Stomach (tissue), 9 donors: ENCODE data around the gene GABRB1. TPM values are rescaled to one million over a fixed set of nuclear protein-coding genes. Genes with fewer than 3 reads are reported as not detected.

Source experiments
- DNase-seq, 2 donors: peaks; one replicate each; pipeline versions ENCODE4 v3.0.0 to v3.0.0-alpha.2; 2013 to 2019
- H3K27ac ChIP-seq, 5 donors: fragments of 200-600 bp in 4 of 5; sonication (generic) in 4 of 5; one replicate each; pipeline ENCODE4 v1.5.1; 2013 to 2019; ENCODE audit warnings: mild to moderate bottlenecking in 1 of 5, moderate library complexity in 1 of 5
- H3K27me3 ChIP-seq, 3 donors: fragments of 200-600 bp; sonication (generic); one replicate each; pipeline ENCODE4 v1.5.1; 2017 to 2019; ENCODE audit warnings: mixed run types in 1 of 3
- H3K36me3 ChIP-seq, 4 donors: fragments of 200-600 bp; sonication (generic); 1 replicate in 3 of 4; 2 replicates in 1 of 4; pipeline ENCODE4 v1.5.1; 2016 to 2019
- H3K4me1 ChIP-seq, 4 donors: fragments of 200-600 bp; sonication (generic); one replicate each; pipeline ENCODE4 v1.5.1; 2016 to 2019
- H3K4me3 ChIP-seq, 4 donors: fragments of 200-600 bp; sonication (generic) in 3 of 4; one replicate each; pipeline ENCODE4 v1.5.1; 2016 to 2019; ENCODE audit warnings: mild to moderate bottlenecking in 1 of 4
- H3K9me3 ChIP-seq, 4 donors: fragments of 200-600 bp; sonication (generic); one replicate each; pipeline ENCODE4 v1.5.1; 2016 to 2019
- EP300 ChIP-seq: sonication (generic); formaldehyde crosslinking; IDR thresholded peaks from one replicate; pipeline ENCODE4 v1.6.1; 2017; ENCODE audit warnings: antibody characterized with exemption
- POLR2A ChIP-seq, 4 donors: fragments of 450-650 bp; IDR thresholded peaks; one replicate each; pipeline ENCODE4 v1.6.1; 2016; ENCODE audit warnings: antibody characterized with exemption in 4 of 4, control low read depth in 2 of 4, mild to moderate bottlenecking in 1 of 4, moderate library complexity in 1 of 4
- POLR2AphosphoS5 ChIP-seq, 3 donors: sonication (generic); formaldehyde crosslinking; IDR thresholded peaks; one replicate each; pipeline ENCODE4 v1.6.1; 2016; ENCODE audit warnings: antibody characterized with exemption in 3 of 3
- WGBS, 5 donors: extraction: QIAGEN DNeasy Blood & Tissue Kit in 3 of 5; methylation state at CpG; one replicate each; pipeline versions ENCODE4 v1.1.5 to v1.1.7; 2013 to 2018; 5-methylcytosine and 5-hydroxymethylcytosine counted together
- intact Hi-C: fragments of 100-400 bp; cut with DNase I; formaldehyde crosslinking; loops from one replicate; pipeline ENCODE4 v1.15.1; 2023; ENCODE audit warnings: low total_unique reads
- polyA plus RNA-seq, 3 donors: library from polyadenylated mRNA; stranded (reverse); fragments of 200-250 nt; gene quantifications; one replicate each; pipeline ENCODE4 v1.2.3, GENCODE V29; 2013
- total RNA-seq, 5 donors: library from RNA; depleted of rRNA; stranded (reverse); fragments of >200 nt; gene quantifications; one replicate each; pipeline versions ENCODE4 v1.1.0 to v1.2.3, GENCODE V29; 2014 to 2016
- TF ChIP-seq, protein P1 (sequence below), 7 experiments: fragments of 450-650 bp in 4 of 7; fragments of 200-600 bp in 3 of 7; sonication (generic) in 3 of 7; IDR thresholded peaks; one replicate each; pipeline ENCODE4 v1.5.1; 2016 to 2019; ENCODE audit warnings: antibody characterized with exemption in 7 of 7, control low read depth in 2 of 7, mild to moderate bottlenecking in 1 of 7
- donor health status: healthy with polysubstance abuse.
- donor health status: Bipolar disorder and iron deficiency.
- donor health status: healthy.

Gene GABRB1
- total and polyA plus RNA-seq, 8 donors: 2.8 TPM; not detected in 7

DNA sequence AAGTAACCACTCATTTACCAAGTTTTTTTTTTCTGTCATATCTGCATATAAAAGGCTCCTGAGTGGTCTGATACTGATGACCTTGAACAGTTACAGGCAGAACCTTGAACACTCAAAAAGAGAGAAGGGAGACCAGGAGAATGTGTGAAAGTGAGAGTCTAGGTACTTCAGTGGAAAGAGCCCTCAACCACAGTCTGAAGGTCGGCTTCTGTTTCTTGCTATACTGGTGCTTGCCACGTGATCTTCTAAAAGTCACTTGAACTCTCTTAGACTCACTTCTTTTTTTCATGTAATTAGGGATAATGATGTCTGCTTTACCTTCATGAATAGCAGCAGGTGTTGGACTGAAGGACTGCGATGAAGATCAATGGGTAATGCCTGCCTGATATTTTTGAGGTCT, 22.8 kb downstream of the GABRB1 start:
- TF ChIP-seq POLR2A (IDR thresholded peaks at IDR 0.05) (no peak), POLR2AphosphoS5 (IDR thresholded peaks at IDR 0.05) (no peak), EP300 (no peak)
- TF ChIP-seq, protein P1, sequence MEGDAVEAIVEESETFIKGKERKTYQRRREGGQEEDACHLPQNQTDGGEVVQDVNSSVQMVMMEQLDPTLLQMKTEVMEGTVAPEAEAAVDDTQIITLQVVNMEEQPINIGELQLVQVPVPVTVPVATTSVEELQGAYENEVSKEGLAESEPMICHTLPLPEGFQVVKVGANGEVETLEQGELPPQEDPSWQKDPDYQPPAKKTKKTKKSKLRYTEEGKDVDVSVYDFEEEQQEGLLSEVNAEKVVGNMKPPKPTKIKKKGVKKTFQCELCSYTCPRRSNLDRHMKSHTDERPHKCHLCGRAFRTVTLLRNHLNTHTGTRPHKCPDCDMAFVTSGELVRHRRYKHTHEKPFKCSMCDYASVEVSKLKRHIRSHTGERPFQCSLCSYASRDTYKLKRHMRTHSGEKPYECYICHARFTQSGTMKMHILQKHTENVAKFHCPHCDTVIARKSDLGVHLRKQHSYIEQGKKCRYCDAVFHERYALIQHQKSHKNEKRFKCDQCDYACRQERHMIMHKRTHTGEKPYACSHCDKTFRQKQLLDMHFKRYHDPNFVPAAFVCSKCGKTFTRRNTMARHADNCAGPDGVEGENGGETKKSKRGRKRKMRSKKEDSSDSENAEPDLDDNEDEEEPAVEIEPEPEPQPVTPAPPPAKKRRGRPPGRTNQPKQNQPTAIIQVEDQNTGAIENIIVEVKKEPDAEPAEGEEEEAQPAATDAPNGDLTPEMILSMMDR (IDR thresholded peaks at IDR 0.05): no peak
- WGBS, 5 donors: 78 to 82% (median 80%) methylated on average over 3 of the region's 3 CpGs
- Histone ChIP-seq H3K4me1 (no peaks in the 10 kb centered on the region), H3K27me3 (peaks cover 0 to 4% (median 0%) of the 10 kb centered on the region in 3 donors), H3K9me3 (no peaks in the 10 kb centered on the region), H3K36me3 (no peaks in the 10 kb centered on the region), H3K27ac (no peak overlapping the region), H3K4me3 (no peak overlapping the region)
- intact Hi-C loops: no loop called here
- no peak for DNase-seq

DNA sequence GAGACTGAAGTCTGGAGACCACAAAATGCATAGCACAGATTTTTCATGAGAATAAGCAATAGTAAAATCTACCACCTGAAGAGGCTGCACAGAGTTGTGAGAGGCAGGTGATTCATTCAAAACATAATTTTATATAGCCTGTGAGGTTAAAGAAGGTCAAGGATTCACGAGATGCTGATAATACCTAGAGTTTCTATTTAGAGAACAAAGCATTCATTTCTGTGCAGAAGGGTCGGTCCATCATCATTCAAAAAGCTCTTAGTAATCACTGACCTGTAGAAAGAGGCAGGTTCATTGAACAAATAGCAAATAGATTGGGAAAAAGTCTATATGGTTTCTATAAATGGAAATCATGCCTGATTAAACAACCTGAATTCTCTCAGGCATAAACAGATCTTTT, 26.6 kb downstream of the GABRB1 start:
- intact Hi-C loops: no loop called here
- WGBS, 5 donors: 47 to 63% (median 52%) methylated on average over 2 of the region's 2 CpGs
- no peak for DNase-seq
- H3K27me3 ChIP-seq: peaks cover 0 to 4% (median 0%) of the 10 kb centered on the region in 3 donors
- no peaks in the 10 kb centered on the region for H3K4me1 ChIP-seq
- TF ChIP-seq POLR2AphosphoS5 (IDR thresholded peaks at IDR 0.05) (no peak), POLR2A (IDR thresholded peaks at IDR 0.05) (no peak), EP300 (no peak)
- TF ChIP-seq, protein P1 (IDR thresholded peaks at IDR 0.05): no peak
- no peak overlapping the region for H3K4me3 ChIP-seq
- no peak overlapping the region for H3K27ac ChIP-seq
- H3K9me3 ChIP-seq: no peaks in the 10 kb centered on the region
- H3K36me3 ChIP-seq: no peaks in the 10 kb centered on the region

DNA sequence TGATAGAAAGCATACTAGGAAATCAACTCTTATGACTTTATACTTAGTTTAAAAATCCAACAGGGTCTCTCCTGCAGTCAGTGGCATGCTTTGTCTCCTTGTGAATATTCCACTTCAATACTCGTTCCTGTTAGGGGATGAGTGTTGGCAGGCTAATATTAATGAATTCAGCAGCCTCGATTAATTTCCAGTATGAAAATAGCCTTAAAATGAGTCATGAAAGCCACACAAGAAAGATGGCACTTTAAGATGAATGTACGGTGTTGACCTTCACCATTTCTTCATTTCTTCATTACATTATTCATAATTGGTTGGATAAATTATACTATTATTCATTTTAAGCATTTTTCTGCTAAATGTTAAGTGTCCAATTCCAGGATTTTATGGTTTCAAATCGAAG, 29.2 kb downstream of the GABRB1 start:
- no peak for TF ChIP-seq POLR2A (IDR thresholded peaks at IDR 0.05)
- TF ChIP-seq, protein P1 (IDR thresholded peaks at IDR 0.05): no peak
- no peak for TF ChIP-seq EP300
- no peak for TF ChIP-seq POLR2AphosphoS5 (IDR thresholded peaks at IDR 0.05)
- DNase-seq: no peak
- Histone ChIP-seq H3K9me3 (no peaks in the 10 kb centered on the region), H3K4me3 (no peak overlapping the region), H3K27ac (no peak overlapping the region), H3K4me1 (no peaks in the 10 kb centered on the region), H3K36me3 (no peaks in the 10 kb centered on the region), H3K27me3 (peaks cover 0 to 4% (median 0%) of the 10 kb centered on the region in 3 donors)
- intact Hi-C loops: no loop called here
- WGBS, 5 donors: 50 to 68% (median 64%) methylated on average over 4 of the region's 4 CpGs

DNA sequence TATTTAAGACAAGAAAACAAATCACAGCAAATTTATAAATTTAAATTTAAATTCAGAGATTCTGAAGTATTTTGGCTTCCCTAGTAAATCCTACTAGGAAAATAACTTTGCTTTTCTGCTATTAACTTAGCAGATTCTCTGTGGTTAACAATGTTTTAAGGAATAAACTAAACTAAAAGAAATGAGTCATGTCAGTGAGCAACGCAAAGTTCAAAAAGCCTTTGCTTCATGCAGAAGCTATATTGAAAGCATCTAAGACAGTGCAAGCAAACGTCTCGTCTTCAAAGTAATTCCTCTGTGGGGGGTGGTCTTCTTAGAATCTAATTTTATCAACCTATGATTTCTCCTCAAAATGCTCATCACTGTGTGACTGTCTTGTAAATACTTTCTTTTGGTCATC, 30.1 kb downstream of the GABRB1 start:
- no peaks in the 10 kb centered on the region for H3K9me3 ChIP-seq
- no peak overlapping the region for H3K4me3 ChIP-seq
- DNase-seq: no peak
- no peak overlapping the region for H3K27ac ChIP-seq
- 61 to 66% (median 62%) methylated on average over 3 of the region's 3 CpGs for WGBS, 5 donors
- no peaks in the 10 kb centered on the region for H3K36me3 ChIP-seq
- peaks cover 0 to 4% (median 0%) of the 10 kb centered on the region in 3 donors for H3K27me3 ChIP-seq
- TF ChIP-seq POLR2AphosphoS5 (IDR thresholded peaks at IDR 0.05): no peak
- no peak for TF ChIP-seq POLR2A (IDR thresholded peaks at IDR 0.05)
- TF ChIP-seq EP300: no peak
- TF ChIP-seq, protein P1 (IDR thresholded peaks at IDR 0.05): no peak
- intact Hi-C loops: no loop called here
- no peaks in the 10 kb centered on the region for H3K4me1 ChIP-seq
